Bladder microvascular endothelial cell (primary cell): ENCODE data around the gene CD19. TPM values are rescaled to one million over a fixed set of nuclear protein-coding genes. Genes with fewer than 3 reads are reported as not detected.

Experiments used
- total RNA-seq: library from RNA; depleted of rRNA; stranded (reverse); fragments of >200 nt; gene quantifications from 2 replicates; pipeline ENCODE4 v1.2.3, GENCODE V29; 2014

Gene CD19
- total RNA-seq = not detected in 2 replicates

DNA sequence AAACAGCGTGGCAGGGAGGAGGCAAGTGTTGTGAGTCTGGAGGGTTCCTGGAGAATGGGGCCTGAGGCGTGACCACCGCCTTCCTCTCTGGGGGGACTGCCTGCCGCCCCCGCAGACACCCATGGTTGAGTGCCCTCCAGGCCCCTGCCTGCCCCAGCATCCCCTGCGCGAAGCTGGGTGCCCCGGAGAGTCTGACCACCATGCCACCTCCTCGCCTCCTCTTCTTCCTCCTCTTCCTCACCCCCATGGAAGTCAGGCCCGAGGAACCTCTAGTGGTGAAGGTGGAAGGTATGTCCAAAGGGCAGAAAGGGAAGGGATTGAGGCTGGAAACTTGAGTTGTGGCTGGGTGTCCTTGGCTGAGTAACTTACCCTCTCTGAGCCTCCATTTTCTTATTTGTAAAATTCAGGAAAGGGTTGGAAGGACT, at the start of gene CD19:
TSS of gene CD19 (plus strand) at position 171 of the 425 bp plus-strand sequence. CDS start at position 201, 30 bp downstream.

DNA sequence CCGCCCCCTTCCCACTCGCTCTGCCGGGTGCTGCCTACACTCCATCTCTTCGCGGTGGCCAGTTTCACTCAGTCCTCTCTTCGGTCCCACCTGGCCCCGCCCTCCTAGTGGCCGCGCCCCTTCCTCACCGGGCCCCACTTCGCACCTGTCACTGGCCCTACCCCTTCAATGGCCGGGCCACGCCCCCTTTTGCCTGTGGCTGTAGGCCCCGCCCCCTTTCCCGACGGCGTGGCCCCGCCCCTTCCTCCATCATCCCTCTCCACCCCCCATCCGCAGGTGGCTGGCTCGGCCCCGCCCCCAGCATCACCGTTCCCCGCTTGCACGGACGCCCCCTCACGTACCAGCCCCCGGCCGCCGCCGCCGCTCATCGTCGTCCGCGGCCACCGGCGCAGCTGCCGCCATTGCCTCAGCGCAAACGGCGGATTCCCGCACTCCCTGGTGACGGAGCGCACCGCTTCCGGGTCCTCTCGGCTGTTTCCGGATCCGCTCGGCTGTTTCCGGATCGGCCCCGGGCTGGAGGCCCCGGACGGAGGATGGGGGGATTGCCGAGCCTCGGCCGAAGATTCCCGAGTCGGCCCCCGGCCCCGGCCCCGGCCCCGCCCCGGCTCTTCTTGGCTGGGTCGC, 6.9 kb upstream of the CD19 start, which contains the start of gene RABEP2:
TSS of gene RABEP2 (minus strand) at position 477 of the 624 bp plus-strand sequence. CDS start at position 402, 75 bp downstream.

DNA sequence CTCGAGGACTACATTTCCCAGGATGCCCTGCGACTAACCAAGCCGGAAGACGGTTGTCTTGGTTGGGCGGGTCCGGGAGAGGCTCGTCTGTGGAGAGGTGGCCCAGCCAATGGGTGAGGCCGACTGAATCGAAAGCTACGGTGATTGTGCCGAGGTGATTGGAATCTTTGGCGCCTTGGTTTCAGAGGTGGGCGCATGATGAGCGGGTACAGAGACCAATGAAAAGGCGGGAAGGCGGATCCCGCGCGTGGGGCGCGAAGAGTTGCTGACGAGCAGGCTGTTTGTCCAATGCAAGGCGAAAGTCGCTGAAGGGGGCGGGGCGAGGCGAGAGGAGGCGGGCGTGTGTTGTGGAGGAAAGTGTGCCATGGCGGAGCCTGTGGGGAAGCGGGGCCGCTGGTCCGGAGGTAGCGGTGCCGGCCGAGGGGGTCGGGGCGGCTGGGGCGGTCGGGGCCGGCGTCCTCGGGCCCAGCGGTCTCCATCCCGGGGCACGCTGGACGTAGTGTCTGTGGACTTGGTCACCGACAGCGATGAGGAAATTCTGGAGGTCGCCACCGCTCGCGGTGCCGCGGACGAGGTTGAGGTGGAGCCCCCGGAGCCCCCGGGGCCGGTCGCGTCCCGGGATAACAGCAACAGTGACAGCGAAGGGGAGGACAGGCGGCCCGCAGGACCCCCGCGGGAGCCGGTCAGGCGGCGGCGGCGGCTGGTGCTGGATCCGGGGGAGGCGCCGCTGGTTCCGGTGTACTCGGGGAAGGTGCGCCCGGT, 19.1 kb downstream of the CD19 start, which contains the start of gene NFATC2IP:
TSS of gene NFATC2IP (plus strand) at position 290 of the 762 bp plus-strand sequence. CDS start at position 365, 75 bp downstream.

DNA sequence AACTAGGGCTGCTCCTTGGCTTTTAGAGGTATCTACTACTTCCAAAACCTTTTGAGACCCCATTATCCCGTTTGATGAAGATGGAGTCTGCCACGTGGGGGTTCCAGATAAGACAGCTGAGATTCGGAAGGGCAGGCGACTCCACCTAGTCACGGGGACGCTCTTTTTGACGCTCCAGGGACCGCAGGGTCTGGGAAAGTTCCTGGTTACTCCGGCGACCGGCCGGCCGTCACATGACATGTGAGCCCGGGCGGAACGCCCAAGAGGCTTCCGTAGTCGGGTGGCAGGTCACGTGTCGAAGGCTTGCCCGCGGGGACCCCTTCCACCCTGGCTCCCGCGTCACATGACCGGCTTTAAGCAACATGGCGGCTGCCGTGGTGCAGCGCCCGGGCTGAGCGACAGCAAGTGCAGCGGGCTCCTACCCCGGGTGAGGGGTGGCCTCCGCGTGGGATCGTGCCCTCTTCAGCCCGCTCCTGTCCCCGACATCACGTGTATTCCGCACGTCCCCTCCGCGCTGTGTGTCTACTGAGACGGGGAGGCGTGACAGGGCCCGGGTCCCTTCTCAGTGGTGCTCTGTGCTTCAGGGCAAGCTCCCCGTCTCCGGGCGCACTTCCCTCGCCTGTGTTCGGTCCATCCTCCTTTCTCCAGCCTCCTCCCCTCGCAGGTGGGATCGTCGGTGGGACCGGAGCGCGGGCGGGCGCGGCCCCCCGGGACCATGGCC, 42.8 kb downstream of the CD19 start, which contains the start of gene SPNS1:
TSS of gene SPNS1 (plus strand) at position 342 of the 721 bp plus-strand sequence. CDS start at position 716, 374 bp downstream.

DNA sequence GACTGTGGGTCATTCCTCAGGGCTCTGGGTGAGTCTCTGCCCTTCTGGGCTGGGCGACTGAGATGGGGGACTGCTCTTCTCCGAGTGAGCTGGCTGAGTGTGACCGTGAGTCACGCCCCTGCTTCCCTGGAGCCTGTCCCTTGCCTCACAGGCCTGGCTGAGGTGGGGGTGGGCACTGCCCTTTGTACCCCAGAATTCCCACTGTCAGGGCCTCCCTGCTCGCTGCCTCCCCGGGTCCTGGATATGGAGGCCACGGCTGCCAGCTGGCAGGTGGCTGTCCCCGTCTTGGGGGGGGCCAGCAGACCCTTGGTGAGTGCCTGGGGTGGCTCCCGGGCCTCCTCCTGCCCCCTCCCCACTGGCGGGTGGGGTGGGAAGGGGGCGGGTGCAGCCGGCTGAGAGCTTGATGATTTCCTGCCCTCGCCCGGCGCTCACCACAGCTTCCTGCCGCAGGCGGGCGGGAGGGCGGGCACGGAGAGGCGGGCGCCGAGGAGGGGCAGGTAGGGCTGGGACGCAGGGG, 52.9 kb downstream of the CD19 start, which contains the start of gene LAT:
TSS of gene LAT (plus strand) at position 434 of the 517 bp plus-strand sequence. CDS start 366 bp downstream, outside the sequence.

Other genes starting within 250 kb of the CD19 start
- gene EIF3C, start 220.5 kb upstream of the CD19 start, total RNA-seq = 192 and 220 TPM in 2 replicates
- 1.5 and 9.4 TPM in 2 replicates for gene NPIPB9, start 180.2 kb upstream of the CD19 start, total RNA-seq
- 20.9 and 69.8 TPM in 2 replicates for gene ATXN2L, start 109.0 kb upstream of the CD19 start, total RNA-seq
- gene TUFM, start 85.6 kb upstream of the CD19 start, total RNA-seq = 121 and 132 TPM in 2 replicates
- gene SH2B1, start 68.1 kb upstream of the CD19 start, total RNA-seq = 9.9 and 14.8 TPM in 2 replicates
- 0.16 and 0.31 TPM in 2 replicates for gene ATP2A1, start 53.5 kb upstream of the CD19 start, total RNA-seq
- 45.7 and 64.8 TPM in 2 replicates for gene RABEP2, start 6.7 kb upstream of the CD19 start, total RNA-seq
- gene NFATC2IP, start 19.0 kb downstream of the CD19 start, total RNA-seq = 22.7 and 31.7 TPM in 2 replicates
- gene SPNS1, start 42.8 kb downstream of the CD19 start, total RNA-seq = 25.7 and 34.2 TPM in 2 replicates
- gene LAT, start 53.1 kb downstream of the CD19 start, total RNA-seq = 0.32 and 0.50 TPM in 2 replicates